Measurements from ENCODE around the gene LRRC28.
A peak's percentile ranks its signal among the peaks of the same experiment; 100 is the strongest.

Gene LRRC28

GRCh38 chr15:99371180-99372103 is 120.2 kb downstream of the LRRC28 start:
- no peak overlapping the region for H3K4me2 ChIP-seq

DNA sequence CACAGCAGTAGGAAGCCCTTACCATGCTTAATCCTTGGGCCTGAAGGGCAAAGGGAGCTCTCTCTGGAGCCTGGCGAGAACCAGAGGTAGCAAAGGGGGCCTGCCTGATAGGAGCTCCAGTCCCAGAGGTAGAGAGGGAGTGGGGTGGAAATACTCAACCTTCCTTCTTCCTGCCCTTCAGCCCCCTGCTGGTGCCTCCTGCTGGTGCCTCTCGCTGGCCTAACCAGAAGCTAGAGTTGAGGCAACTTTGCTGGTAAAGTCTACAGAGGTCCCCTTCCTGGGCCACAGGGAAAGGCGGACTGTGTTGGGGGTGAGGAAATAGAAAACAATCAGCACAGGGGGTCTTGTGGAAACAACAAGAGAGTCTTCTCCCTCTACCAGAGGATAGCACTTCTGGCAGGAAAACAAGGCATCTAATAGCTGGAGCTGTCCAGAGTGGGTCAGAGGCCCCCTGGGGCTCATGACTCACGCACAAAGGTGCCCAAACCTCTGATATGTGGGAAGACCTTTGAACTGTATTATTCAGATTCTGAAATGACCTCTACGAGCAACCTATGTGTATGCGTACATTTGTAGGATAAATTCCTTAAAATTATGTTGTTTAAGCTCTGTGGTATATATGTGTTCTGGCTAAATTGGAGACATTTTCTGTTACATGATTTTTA is 133.9 kb downstream of the LRRC28 start:
- Histone ChIP-seq H3K4me1 (peaks cover 9% of the 10 kb centered on the region), H3K9me3 (peaks cover 47% of the 10 kb centered on the region), H3K4me2 (no peak overlapping the region), H3K27ac (no peak overlapping the region), H4K20me1 (no peaks in the 10 kb centered on the region), H3K9ac (no peak overlapping the region), H3K27me3 (no peaks in the 10 kb centered on the region), H3K4me3 (no peak overlapping the region), H3K36me3 (peaks cover 29% of the 10 kb centered on the region)
- TF ChIP-seq Cebpa-rat (IDR thresholded peaks at IDR 0.05), result no peak

More at GRCh38 chr15:99371180-99372103, 120.2 kb downstream of the LRRC28 start:
- Histone ChIP-seq H3K4me3 (no peak overlapping the region), H3K4me1 (0 out of 2 replicates have a peak, but pooled peaks cover 9% of the 10 kb centered on the region), H3K27me3 (no peaks in the 10 kb centered on the region), H3K36me3 (peaks cover 35% of the 10 kb centered on the region), H3K9me3 (peaks cover 44% of the 10 kb centered on the region), H3K27ac (no peak overlapping the region), H4K20me1 (no peaks in the 10 kb centered on the region), H3K9ac (no peak overlapping the region)
- no peak for TF ChIP-seq Cebpa-rat (IDR thresholded peaks at IDR 0.05)

- Histone ChIP-seq H3K9me3 (peaks cover 54% of the 10 kb centered on the region), H3K4me1 (peaks cover 9% of the 10 kb centered on the region), H3K4me2 (0 out of 2 replicates have a peak overlapping the region, but pooled peaks have one; percentile 4), H4K20me1 (no peaks in the 10 kb centered on the region), H3K27ac (no peak overlapping the region), H3K36me3 (peaks cover 29% of the 10 kb centered on the region), H3K4me3 (no peak overlapping the region), H3K9ac (no peak overlapping the region), H3K27me3 (no peaks in the 10 kb centered on the region)
- TF ChIP-seq Cebpa-rat (IDR thresholded peaks at IDR 0.05), result no peak
Observed at GRCh38 chr15:99385865-99386264, 134.6 kb downstream of the LRRC28 start.

DNA sequence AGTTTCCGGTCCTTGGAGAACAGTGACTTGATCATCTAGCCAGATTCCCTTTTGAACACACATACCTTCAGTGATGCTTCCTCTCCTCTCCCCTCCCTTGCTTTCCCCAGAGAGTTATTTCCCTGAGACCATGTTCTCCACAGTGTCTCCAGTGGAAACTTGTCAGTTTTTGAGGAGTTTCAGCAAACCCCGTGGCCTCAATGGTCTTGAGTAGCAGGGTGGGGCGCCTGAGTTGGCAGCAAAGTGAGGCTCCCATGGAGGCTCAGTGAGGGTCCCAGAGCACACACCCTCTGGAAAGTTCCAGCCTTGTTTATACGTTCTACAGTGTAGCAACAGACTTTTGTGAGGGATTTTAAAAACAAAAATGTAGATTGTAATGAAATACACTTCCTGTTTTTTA is 135.1 kb downstream of the LRRC28 start:
- H3K9ac ChIP-seq, result no peak overlapping the region
- H3K27ac ChIP-seq, result no peak overlapping the region
- peaks cover 29% of the 10 kb centered on the region for H3K36me3 ChIP-seq
- H4K20me1 ChIP-seq, result no peaks in the 10 kb centered on the region
- peaks cover 9% of the 10 kb centered on the region for H3K4me1 ChIP-seq
- H3K27me3 ChIP-seq, result no peaks in the 10 kb centered on the region
- TF ChIP-seq Cebpa-rat (IDR thresholded peaks at IDR 0.05), result no peak
- peaks cover 59% of the 10 kb centered on the region for H3K9me3 ChIP-seq
- no peak overlapping the region for H3K4me3 ChIP-seq
- H3K4me2 ChIP-seq, result 0 out of 2 replicates have a peak overlapping the region, but pooled peaks have one; percentile 4

DNA sequence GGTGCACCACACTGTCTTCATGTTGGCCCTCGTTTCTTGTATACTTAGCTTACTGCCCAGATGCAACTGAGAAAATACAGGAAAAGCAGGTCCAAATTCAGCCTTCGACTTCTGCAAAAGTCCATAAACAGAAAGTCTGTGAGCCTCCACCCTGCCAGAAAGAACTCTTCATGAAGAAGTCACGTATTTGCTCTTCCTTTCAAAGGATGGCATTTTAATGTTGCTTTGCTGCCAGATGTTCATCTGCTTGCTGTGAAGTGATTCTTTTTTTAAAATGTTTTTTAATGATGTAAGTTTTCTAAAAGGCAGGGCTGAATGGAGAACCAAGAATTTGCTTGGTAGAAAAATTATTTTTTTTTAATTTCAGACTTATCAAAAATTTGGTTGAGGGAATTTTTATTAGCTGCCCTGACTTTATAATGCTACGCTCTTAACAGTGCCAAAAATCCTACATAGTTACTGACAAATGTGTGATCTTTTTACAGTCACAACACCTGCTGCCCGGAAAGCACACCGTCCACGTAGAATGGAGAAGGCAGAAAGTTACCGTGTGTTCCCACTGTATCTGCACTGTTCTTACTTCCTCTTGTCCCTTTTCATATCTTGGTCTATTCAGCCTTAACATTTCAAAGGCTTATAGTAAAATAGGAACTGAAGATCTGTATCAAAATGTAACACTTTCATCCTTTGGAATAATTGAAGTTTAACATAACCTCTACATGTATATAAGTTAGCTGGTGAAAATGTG is 136.3 kb downstream of the LRRC28 start:
- Histone ChIP-seq H3K4me2 (no peak overlapping the region), H3K9me3 (peaks cover 58% of the 10 kb centered on the region), H3K36me3 (peaks cover 25% of the 10 kb centered on the region), H3K9ac (no peak overlapping the region), H4K20me1 (no peaks in the 10 kb centered on the region), H3K4me3 (no peak overlapping the region), H3K27me3 (no peaks in the 10 kb centered on the region), H3K4me1 (peaks cover 9% of the 10 kb centered on the region), H3K27ac (no peak overlapping the region)
- TF ChIP-seq Cebpa-rat (IDR thresholded peaks at IDR 0.05), result no peak

DNA sequence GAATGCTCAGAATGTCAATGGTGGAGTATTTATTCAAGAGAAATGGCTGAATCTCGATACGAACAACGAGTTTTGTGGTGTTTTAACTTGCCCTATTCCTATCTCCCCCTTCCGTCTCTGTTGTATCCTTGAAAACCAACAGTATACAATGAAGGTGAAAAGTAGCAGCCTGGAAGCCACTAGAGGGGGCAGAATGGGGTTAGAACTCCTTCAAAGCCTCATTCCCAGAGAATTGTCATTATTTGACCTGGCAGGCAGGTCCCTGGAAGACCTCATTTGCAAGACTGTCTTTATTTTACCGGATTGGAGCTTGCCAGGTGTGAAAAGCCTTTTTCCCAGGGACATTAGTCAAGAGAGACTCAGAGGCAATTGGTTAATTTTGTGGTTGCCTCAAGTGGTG is 139.4 kb downstream of the LRRC28 start:
- TF ChIP-seq Cebpa-rat (IDR thresholded peaks at IDR 0.05), result no peak
- peaks cover 9% of the 10 kb centered on the region for H3K4me1 ChIP-seq
- peaks cover 7% of the 10 kb centered on the region for H3K36me3 ChIP-seq
- H3K27me3 ChIP-seq, result no peaks in the 10 kb centered on the region
- peaks cover 40% of the 10 kb centered on the region for H3K9me3 ChIP-seq
- no peak overlapping the region for H3K4me3 ChIP-seq
- H3K27ac ChIP-seq, result no peak overlapping the region
- H4K20me1 ChIP-seq, result no peaks in the 10 kb centered on the region
- no peak overlapping the region for H3K4me2 ChIP-seq
- no peak overlapping the region for H3K9ac ChIP-seq

GRCh38 chr15:99393641-99394040 is 142.4 kb downstream of the LRRC28 start:
- Histone ChIP-seq H3K4me1 (no peaks in the 10 kb centered on the region), H3K9me3 (peaks cover 29% of the 10 kb centered on the region), H3K27me3 (no peaks in the 10 kb centered on the region), H3K4me3 (no peak overlapping the region), H3K9ac (no peak overlapping the region), H4K20me1 (no peaks in the 10 kb centered on the region), H3K27ac (no peak overlapping the region), H3K4me2 (no peak overlapping the region), H3K36me3 (no peaks in the 10 kb centered on the region)
- TF ChIP-seq Cebpa-rat (IDR thresholded peaks at IDR 0.05), result no peak

GRCh38 chr15:99396375-99396774 is 145.1 kb downstream of the LRRC28 start:
- Histone ChIP-seq H3K4me1 (peaks cover 16% of the 10 kb centered on the region), H3K9me3 (peaks cover 9% of the 10 kb centered on the region), H3K36me3 (no peaks in the 10 kb centered on the region), H3K4me3 (no peak overlapping the region), H3K27me3 (no peaks in the 10 kb centered on the region), H3K27ac (no peak overlapping the region), H3K9ac (no peak overlapping the region), H4K20me1 (no peaks in the 10 kb centered on the region), H3K4me2 (no peak overlapping the region)
- no peak for TF ChIP-seq Cebpa-rat (IDR thresholded peaks at IDR 0.05)

GRCh38 chr15:99399061-99399460 is 147.8 kb downstream of the LRRC28 start:
- peaks cover 18% of the 10 kb centered on the region for H3K4me1 ChIP-seq

More at GRCh38 chr15:99399061-99399460, 147.8 kb downstream of the LRRC28 start:
- Histone ChIP-seq H3K9ac (no peak overlapping the region), H3K27me3 (no peaks in the 10 kb centered on the region), H3K4me2 (peak overlapping the region; percentile 41), H3K9me3 (no peaks in the 10 kb centered on the region), H4K20me1 (no peaks in the 10 kb centered on the region), H3K4me3 (no peak overlapping the region), H3K27ac (no peak overlapping the region), H3K36me3 (no peaks in the 10 kb centered on the region)
- no peak for TF ChIP-seq Cebpa-rat (IDR thresholded peaks at IDR 0.05)

All from BLaER1 (cell line).